Neural cell (in vitro differentiated cells): ENCODE measurements around the gene PDE1C. TPM values are rescaled to one million over a fixed set of nuclear protein-coding genes. Genes with fewer than 3 reads are reported as not detected.

Experiments used
- H2AFZ ChIP-seq: fragments of 200-600, 300-800 bp; sonication (generic), shearing (Covaris generic); 2 replicates; pipeline ENCODE4 v1.6.0; 2014; ENCODE audit warnings: low read depth, mild to moderate bottlenecking, antibody characterized with exemption, low read length, moderate library complexity
- H3F3A ChIP-seq: fragments of 200-600 bp; shearing (Covaris generic); 2 replicates; pipeline ENCODE4 v1.6.1; 2016; ENCODE audit warnings: mild to moderate bottlenecking, moderate library complexity, mixed read lengths, antibody characterized with exemption, low read length; ENCODE audit not compliant: insufficient read depth, poor library complexity, severe bottlenecking
- H3K27ac ChIP-seq: fragments of 200-600, 300-800 bp; sonication (generic), shearing (Covaris generic); 2 replicates; pipeline ENCODE4 v1.5.1; 2014; ENCODE audit warnings: mild to moderate bottlenecking, low read length, moderate library complexity
- H3K27me3 ChIP-seq: fragments of 300-800, 200-600 bp; sonication (generic), shearing (Covaris generic); 2 replicates; pipeline ENCODE4 v1.6.0; 2014; ENCODE audit warnings: mild to moderate bottlenecking, low read depth, low read length, moderate library complexity; ENCODE audit not compliant: insufficient read depth
- H3K36me3 ChIP-seq: fragments of 300-800, 200-600 bp; sonication (generic), shearing (Covaris generic); 2 replicates; pipeline ENCODE4 v1.5.1; 2014; ENCODE audit warnings: mild to moderate bottlenecking, antibody characterized with exemption, low read length, moderate library complexity; ENCODE audit not compliant: insufficient read depth
- H3K4me2 ChIP-seq: fragments of 300-800, 200-600 bp; sonication (generic), shearing (Covaris generic); 2 replicates; pipeline ENCODE4 v1.6.0; 2014; ENCODE audit warnings: mild to moderate bottlenecking, low read length
- H3K4me3 ChIP-seq: fragments of 300-800, 200-600 bp; sonication (generic), shearing (Covaris generic); 2 replicates; pipeline ENCODE4 v1.5.1; 2014; ENCODE audit warnings: mild to moderate bottlenecking, low read length, moderate library complexity
- H3K79me2 ChIP-seq: fragments of 200-600 bp; shearing (Covaris generic); replicated peaks from 2 replicates; pipeline ENCODE4 v1.6.0; 2014; ENCODE audit warnings: mild to moderate bottlenecking, low read length, moderate library complexity; ENCODE audit not compliant: insufficient read depth
- H3K9ac ChIP-seq: fragments of 300-800, 200-600 bp; sonication (generic), shearing (Covaris generic); 2 replicates; pipeline ENCODE4 v1.6.1; 2016; ENCODE audit warnings: mild to moderate bottlenecking, low read length, mixed read lengths
- H3K9me2 ChIP-seq: fragments of 200-600 bp; shearing (Covaris generic); 2 replicates; pipeline ENCODE4 v1.6.1; 2016; ENCODE audit warnings: mild to moderate bottlenecking, low read length, mixed read lengths; ENCODE audit not compliant: insufficient read depth
- H3K9me3 ChIP-seq: fragments of 200-600, 300-800 bp; sonication (generic), shearing (Covaris generic); 2 replicates; pipeline ENCODE4 v1.6.1; 2016; ENCODE audit warnings: mild to moderate bottlenecking, mixed run types, low read length, moderate library complexity, mixed read lengths
- H4K20me1 ChIP-seq: fragments of 200-600 bp; shearing (Covaris generic); 2 replicates; pipeline ENCODE4 v1.6.1; 2016; ENCODE audit warnings: mild to moderate bottlenecking, mixed run types; ENCODE audit not compliant: insufficient read depth
- CTCF ChIP-seq: fragments of 450-650 bp; IDR thresholded peaks from 2 replicates; pipeline ENCODE4 v1.5.1; 2014; ENCODE audit warnings: antibody characterized with exemption, mild to moderate bottlenecking, moderate library complexity; ENCODE audit not compliant: poor library complexity, severe bottlenecking
- EP300 ChIP-seq: fragments of 450-650 bp; conservative IDR thresholded peaks from 2 replicates; pipeline ENCODE4 v1.6.1; 2014; ENCODE audit warnings: antibody characterized with exemption, mild to moderate bottlenecking, moderate library complexity; ENCODE audit not compliant: poor library complexity, severe bottlenecking
- EZH2 ChIP-seq: fragments of 200-600, 300-800 bp; shearing (Covaris generic), sonication (generic); IDR thresholded peaks from 2 replicates; pipeline ENCODE4 v1.6.1; 2014; ENCODE audit warnings: antibody characterized with exemption, low read length, borderline replicate concordance, mild to moderate bottlenecking; ENCODE audit not compliant: insufficient read depth, poor library complexity, severe bottlenecking
- MXI1 ChIP-seq: fragments of 450-650 bp; conservative IDR thresholded peaks from 2 replicates; pipeline ENCODE4 v1.6.1; 2014; ENCODE audit warnings: antibody characterized with exemption, mild to moderate bottlenecking; ENCODE audit not compliant: poor library complexity, severe bottlenecking
- POLR2AphosphoS5 ChIP-seq: IDR thresholded peaks from 2 replicates; pipeline ENCODE4 v1.6.1; 2012
- RAD21 ChIP-seq: fragments of 450-650 bp; conservative IDR thresholded peaks from 2 replicates; pipeline ENCODE4 v1.6.1; 2014; ENCODE audit warnings: antibody characterized with exemption, mild to moderate bottlenecking, moderate library complexity
- REST ChIP-seq: IDR thresholded peaks from 2 replicates; pipeline ENCODE4 v1.6.1; 2012; ENCODE audit warnings: borderline replicate concordance
- SMC3 ChIP-seq: fragments of 450-650 bp; conservative IDR thresholded peaks from 2 replicates; pipeline ENCODE4 v1.6.1; 2014; ENCODE audit warnings: antibody characterized with exemption, mild to moderate bottlenecking, moderate library complexity; ENCODE audit not compliant: poor library complexity
- TAF1 ChIP-seq: IDR thresholded peaks from 2 replicates; pipeline ENCODE4 v1.6.1; 2012; ENCODE audit warnings: low read depth
- polyA plus RNA-seq: library from polyadenylated mRNA; depleted of rRNA; stranded (reverse); fragments of >200 nt; gene quantifications from 2 replicates; pipeline ENCODE4 v1.2.3, GENCODE V29; 2014

Gene PDE1C
- polyA plus RNA-seq, 1 donor from 2014 or later = 6.6 TPM

GRCh38 chr7:31860925-31861324 is 209.3 kb downstream of the PDE1C start:
- Histone ChIP-seq H3K9ac (no peak overlapping the region), H3K27ac (no peak overlapping the region), H3K9me2 (no peaks in the 10 kb centered on the region), H2AFZ (no peak overlapping the region), H3K4me2 (no peak overlapping the region), H4K20me1 (no peaks in the 10 kb centered on the region), H3K27me3 (no peaks in the 10 kb centered on the region), H3K4me3 (no peak overlapping the region), H3K79me2 (no peaks in the 10 kb centered on the region), H3K9me3 (no peaks in the 10 kb centered on the region), H3K36me3 (no peaks in the 10 kb centered on the region), H3F3A (no peaks in the 10 kb centered on the region)
- TF ChIP-seq REST (no peak), MXI1 (no peak), EZH2 (no peak), POLR2AphosphoS5 (no peak), SMC3 (no peak), CTCF (no peak), EP300 (no peak), RAD21 (no peak), TAF1 (no peak)

- no peaks in the 10 kb centered on the region for H4K20me1 ChIP-seq
- H3K27ac ChIP-seq = no peak overlapping the region
- no peaks in the 10 kb centered on the region for H3K79me2 ChIP-seq
- H3K27me3 ChIP-seq = no peaks in the 10 kb centered on the region
- no peak overlapping the region for H3K4me3 ChIP-seq
- no peaks in the 10 kb centered on the region for H3K36me3 ChIP-seq
- no peak overlapping the region for H3K4me2 ChIP-seq
- H3K9me3 ChIP-seq = no peaks in the 10 kb centered on the region
- H3K9me2 ChIP-seq = no peaks in the 10 kb centered on the region
- no peak for TF ChIP-seq SMC3
- TF ChIP-seq CTCF = no peak
- no peak for TF ChIP-seq EP300
- TF ChIP-seq TAF1 = no peak
- TF ChIP-seq REST = no peak
- TF ChIP-seq MXI1 = no peak
- no peak for TF ChIP-seq RAD21
- TF ChIP-seq EZH2 = no peak
- TF ChIP-seq POLR2AphosphoS5 = no peak
- no peak overlapping the region for H2AFZ ChIP-seq
- no peaks in the 10 kb centered on the region for H3F3A ChIP-seq
- H3K9ac ChIP-seq = no peak overlapping the region
These were observed 212.2 kb downstream of the PDE1C start for GRCh38 chr7:31858055-31858454.
